Measurements from ENCODE around the gene FAM185A.
"Not testable (repeated sequence)": the region's sequence is repeated elsewhere in the genome, so short reads cannot be mapped to it uniquely, and the experiment has no call there.

FAM185A gene

DNA sequence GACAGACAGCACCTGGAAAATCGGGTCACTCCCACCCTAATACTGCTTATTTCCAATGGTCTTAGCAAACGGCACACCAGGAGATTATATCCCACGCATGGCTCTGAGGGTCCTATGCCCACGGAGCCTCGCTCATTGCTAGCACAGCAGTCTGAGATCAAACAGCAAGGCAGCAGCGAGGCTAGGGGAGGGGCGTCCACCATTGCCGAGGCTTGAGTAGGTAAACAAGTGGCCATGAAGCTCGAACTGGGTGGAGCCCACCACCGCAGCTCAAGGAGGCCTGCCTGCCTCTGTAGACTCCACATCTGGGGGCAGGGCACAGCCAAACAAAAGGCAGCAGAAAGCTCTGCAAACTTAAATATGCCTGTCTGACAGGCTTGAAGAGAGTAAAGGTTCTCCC lies 32.1 kb downstream of the FAM185A start:
- DNase-seq, result not testable (repeated sequence)

- DNase-seq, result not testable (repeated sequence)
Observed at GRCh38 chr7:102788770-102789169, 40.0 kb downstream of the FAM185A start.

DNA sequence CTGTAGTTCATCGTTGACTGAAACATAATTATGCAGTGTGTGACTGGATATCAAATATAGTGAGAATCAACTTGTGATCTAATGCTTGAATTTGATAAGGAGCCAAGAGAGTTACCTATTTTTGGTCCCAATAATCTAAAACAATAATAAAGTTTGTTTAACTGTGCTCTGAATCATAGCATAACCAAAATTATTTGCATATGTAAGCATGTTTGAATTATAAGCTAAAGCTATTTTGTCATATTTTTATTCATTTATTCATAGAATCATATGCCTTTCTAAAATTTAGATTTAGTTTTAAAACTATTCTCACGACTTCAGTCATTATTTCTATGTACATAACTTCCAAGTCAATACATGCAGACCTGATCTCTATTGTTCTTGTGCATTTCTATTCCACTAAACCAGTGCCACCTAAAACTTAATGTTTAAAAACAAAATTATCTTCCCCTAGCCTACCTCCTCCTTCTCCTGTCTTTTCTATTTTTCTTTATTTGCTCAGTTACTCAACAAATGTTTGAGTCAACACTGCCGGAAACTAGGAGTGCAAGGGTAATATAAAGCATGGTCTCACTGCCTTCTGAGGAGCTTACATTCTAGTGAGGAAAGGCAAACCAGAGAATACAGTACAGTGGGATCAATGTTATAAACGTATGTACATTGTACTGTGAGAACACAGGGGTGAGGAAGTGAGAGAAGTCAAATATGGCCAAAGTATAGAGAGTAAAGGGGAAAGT lies 41.7 kb downstream of the FAM185A start:
- DNase-seq, result not testable (repeated sequence)

DNA sequence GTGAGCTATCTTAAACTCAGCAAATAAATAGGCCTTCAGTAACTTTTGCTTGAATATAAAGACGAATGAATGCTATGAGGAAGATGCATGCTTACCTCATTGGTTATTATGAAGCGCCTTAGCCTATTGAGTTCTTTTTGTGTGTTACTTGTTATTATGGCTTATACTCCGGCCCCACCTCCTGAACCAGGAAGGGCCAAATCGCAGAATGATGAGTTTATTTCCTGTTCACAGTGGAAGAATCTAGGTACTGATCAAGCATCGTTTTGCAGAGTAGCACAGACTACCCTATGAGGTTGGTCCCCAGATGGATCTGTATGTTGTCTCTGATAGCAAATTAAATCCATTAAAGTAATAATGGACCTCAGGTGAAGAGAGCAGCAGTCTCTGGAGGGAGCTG lies 42.6 kb downstream of the FAM185A start:
- not testable (repeated sequence) for DNase-seq

- DNase-seq, result not testable (repeated sequence)
Observed at GRCh38 chr7:102791831-102792230, 43.0 kb downstream of the FAM185A start.

- DNase-seq, result not testable (repeated sequence)
Observed at GRCh38 chr7:102794567-102794966, 45.8 kb downstream of the FAM185A start.

DNA sequence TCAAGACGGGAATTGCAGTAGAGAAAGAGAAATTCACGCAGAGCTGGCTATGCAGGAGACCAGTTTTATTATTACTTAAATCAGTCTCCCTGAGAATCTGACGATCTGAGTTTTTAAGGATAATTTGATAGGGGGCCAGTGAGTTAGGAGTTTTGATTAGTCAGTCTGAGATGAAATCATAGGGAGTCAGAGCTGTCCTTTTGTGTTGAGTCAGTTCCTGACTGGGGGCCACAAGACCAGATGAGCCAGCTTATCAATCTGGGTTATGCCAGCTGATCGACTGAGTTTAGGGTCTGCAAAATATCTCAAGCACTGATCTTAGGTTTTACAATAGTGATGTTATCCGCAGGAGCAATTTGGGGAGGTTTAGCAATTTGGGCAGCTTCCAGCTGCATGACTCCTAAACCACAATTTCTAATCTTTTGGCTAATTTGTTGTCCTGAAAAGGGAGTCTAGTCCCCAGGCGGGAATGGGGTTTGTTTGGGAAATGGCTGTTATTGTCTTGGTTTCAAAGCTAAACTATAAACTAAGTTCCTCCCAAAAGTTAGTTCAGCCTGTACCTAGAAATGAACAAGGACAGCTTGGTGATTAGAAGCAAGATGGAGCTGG lies 47.3 kb downstream of the FAM185A start:
- not testable (repeated sequence) for DNase-seq

DNA sequence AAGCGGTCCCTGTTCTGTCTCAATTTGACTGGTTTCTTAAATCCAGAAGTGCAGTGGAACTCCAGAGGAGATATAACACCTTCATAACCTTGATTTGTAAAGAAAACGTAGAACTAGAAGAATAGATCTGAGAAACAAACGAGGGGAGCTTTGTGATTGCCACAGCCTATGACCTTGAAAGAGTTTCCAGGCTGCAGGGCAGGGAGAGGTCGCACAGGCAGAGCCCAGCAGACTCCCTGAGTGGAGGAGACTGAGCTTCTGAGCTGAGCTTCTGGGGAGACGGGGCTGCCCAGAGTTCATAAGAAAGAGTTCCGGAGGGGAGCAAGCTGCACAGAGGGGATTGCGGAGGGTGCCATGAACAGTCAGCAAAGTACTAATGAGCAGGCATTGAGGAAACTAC lies 57.8 kb downstream of the FAM185A start:
- DNase-seq, result no peak

GRCh38 chr7:102810916-102811315 lies 62.1 kb downstream of the FAM185A start:
- DNase-seq, result no peak

DNA sequence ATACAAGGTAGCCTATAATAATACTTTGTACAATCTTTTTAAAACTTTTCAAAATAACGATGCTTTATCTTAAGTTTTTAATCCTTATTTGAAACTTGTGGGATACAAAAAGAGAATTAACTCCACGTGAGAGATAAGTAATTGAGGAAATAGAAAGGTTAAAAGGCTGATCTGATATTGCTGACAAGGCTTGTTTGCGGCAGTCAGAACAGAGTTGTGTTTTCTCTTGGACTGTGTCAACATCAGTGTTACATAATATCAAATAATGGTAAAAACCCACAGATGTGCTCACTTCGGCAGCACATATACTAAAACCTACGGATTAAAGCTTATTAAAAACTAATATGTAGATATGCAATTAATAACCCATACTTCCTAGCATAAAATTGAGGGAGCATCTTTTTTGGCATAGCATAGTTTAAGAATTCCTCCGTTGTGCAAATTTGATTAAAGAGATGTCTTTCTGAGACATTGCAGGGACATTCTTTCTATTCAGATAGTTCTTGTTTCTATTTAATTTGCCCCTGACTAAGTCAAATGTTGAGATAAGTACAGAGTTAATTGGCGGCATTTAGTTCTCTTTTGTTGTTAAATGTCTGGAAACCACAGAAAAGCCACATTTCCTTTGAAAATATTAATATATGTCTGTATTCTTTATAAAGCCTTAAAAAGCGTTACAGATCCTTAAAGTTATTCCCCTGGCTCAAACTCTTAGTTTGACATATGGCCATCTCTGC lies 63.3 kb downstream of the FAM185A start:
- no peak for DNase-seq

DNA sequence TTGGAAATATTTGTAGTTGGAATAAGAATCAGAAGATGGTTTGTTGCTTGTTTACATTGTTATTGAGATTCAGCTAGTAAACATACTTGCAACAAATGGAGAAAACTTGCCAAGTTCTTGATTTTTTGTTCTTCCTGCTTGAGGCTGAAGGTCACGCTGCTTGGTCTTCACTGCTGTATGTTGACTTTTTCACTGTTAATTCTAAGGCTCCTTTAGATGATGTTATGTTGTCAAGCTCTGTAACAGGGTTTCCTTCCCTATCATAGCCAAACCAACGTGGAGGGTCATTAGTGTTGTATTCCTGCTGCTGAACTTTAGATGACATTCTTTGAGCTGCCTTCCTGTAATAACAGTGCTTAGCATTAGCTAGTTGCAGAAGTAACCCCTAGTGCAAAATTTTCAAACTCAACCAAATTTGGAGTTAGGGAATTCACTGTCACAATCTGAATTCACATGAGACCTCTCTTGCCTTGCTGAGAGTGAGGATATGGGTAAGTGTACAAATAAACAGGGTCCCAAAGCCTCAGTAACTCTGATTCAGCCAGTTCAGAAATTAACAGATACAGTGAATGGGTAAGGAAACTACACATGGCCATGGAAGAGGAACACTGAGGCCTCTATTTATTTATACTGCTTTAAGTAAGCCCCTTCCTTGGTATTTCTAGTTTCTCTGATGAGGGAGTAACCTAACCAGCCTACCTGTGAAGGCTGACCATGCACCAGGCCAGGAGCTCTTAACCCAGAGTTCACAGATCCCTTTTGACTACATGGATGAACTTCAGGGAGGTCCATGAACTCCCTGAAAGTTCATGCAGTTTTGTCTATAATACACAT lies 64.6 kb downstream of the FAM185A start:
- DNase-seq, result no peak

DNA sequence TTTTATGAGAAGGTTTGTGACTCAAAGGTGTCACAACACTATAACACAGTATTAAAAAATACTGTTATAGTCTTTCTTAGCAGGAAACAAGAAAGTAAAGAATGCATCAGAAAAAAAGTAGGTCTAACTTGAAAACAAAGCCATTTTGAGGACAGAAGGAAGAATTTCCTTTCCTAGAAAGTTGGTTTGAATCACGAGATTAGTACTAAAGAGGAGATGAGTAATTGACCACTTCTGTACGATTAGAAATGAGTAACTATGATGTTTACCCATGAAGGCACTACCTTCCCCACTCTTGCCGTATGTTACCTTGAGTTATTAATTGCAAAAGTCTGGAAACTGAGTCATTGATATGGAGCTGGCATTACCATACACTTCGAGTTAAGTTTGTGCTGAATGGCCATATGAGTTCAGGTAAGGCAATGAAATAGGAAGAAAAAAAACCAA lies 65.2 kb downstream of the FAM185A start:
- no peak for DNase-seq

DNA sequence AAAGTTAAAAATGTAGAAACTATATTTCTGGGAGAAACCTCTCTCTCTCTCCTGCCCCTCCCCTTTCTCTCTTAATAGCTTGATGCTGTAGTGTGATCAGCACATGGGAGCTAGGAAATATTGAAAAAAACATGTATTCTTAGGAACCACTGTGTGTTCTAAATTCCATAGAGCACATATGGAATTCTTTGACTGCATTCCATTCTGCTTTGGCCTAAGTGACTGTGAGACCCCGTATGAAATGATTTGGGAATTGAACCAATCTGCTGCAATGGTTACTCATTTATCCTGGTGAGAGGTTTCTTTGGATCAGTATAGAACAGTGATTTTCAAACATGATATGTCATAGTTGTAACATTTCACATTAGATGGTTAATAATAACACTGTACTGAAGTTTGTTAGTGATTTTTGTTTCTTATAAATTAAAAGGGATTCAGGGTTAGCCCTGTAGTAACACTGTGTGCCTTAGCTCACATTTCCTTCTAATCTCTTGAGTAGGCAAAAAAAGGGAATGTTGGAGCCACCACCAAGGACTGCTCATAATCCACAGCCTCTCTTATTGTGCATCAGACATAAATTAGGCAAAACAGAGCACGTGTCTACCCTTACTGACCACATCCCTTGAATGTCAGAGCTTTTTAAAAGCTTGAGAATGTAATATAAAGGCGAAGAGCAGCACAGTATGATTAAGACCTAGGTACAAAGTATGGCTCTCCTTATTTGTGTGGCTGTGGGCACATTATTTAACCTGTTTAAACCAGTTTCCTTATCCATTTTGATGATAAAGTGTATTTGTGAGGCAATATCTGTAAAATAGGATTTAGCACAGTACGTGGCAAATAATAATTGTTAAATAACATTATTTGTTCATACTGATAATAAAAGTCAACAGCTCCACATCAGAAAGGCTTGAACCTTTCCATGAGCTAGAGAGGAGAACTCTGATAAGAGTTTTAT lies 69.1 kb downstream of the FAM185A start:
- DNase-seq, result no peak

DNA sequence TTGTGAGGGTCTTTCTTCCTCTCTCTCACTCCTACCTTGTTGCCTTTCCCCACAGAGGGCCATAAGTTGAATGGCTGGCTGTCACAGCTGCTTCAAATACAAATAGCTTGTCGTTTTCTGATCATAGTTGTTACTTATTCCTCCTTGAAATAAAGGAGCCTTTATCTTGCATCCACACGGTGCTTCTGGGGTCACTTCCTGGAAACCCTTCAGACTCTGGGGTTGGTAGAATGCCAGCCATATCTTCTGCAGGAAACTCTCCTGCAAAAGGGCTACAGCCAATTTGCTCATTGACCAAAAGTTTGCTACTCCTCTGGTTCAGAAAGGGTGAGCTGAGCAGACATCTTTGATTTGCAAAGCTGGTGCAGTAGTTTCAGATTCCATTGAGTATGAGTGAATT lies 70.4 kb downstream of the FAM185A start:
- no peak for DNase-seq

GRCh38 chr7:102821994-102822747 lies 73.4 kb downstream of the FAM185A start:
- no peak for DNase-seq

DNA sequence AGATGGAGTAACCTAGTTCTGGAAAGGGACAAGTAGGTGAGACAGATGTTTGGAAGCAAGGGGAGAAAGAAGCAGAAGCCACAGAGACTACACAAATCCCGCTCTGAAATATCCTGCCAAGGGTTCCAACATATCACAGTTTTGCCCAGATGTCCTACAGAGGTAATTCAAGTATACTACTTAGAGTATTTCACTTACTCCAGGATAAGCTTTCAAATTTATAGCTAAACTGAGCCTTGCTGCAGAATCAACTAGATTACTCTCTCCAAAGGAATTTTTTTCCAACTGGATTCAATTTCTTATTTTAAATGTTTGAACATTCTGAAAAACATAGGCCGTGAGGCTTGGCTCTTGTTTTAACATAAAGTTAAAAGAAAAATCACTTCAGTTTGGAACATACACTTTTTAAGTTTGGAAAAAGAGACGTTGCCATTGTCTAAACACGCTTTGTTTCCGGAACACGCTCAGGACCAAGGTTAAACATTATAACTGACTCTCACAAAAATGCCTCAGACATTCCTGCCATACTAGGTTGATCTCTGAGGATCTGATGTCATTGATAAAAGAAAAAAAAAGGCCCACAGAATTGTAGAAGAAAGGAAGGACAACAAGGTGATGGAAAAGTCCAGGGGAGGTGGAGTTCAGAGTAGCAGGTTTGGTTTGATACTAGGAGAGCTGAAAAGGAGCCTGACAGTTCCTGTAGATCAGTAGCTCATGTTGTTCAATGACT lies 74.8 kb downstream of the FAM185A start:
- no peak for DNase-seq

- no peak for DNase-seq
Observed at GRCh38 chr7:102828286-102828685, 79.5 kb downstream of the FAM185A start.

GRCh38 chr7:102829075-102829474 lies 80.3 kb downstream of the FAM185A start:
- DNase-seq, result no peak

GRCh38 chr7:102830197-102830596 lies 81.4 kb downstream of the FAM185A start:
- DNase-seq, result no peak

- DNase-seq, result no peak
Observed at GRCh38 chr7:102832674-102833073, 83.9 kb downstream of the FAM185A start.

All from NCI-H774 (cell line).